Embryonic facial prominence (tissue), 1 donor: ENCODE data around the gene PVALEF.
"Not testable (repeated sequence)": the region's sequence is repeated elsewhere in the genome, so short reads cannot be mapped to it uniquely, and the experiment has no call there.

ENCODE experiments used
- DNase-seq: peaks from one replicate; pipeline ENCODE4 v3.0.0-alpha.2; 2016; ENCODE audit errors: extremely low spot score

PVALEF gene

GRCh38 chr17:81143717-81144422 is 21.4 kb upstream of the PVALEF start:
- no peak for DNase-seq

GRCh38 chr17:81144423-81144781 is 20.9 kb upstream of the PVALEF start:
- no peak for DNase-seq

GRCh38 chr17:81146208-81146607 is 19.1 kb upstream of the PVALEF start:
- DNase-seq = not testable (repeated sequence)

DNA sequence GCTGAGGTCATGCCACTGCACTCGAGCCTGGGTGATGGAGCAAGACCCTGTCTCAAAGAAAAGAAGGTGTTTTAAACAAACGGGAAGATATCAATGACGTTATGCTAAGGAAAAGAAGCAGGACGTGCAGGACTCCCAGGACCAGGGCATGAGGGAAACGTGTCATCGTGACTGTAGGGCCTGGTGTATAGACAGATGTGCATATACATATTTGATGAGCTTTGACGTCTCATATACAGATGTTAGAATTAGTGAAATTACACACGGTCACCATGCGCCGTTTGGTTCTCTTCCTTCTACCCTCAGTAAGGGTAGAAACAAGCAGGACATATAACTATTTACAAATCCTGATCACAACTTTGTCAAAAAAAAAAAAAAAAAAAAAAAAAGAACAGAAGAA is 17.6 kb upstream of the PVALEF start:
- no peak for DNase-seq

DNA sequence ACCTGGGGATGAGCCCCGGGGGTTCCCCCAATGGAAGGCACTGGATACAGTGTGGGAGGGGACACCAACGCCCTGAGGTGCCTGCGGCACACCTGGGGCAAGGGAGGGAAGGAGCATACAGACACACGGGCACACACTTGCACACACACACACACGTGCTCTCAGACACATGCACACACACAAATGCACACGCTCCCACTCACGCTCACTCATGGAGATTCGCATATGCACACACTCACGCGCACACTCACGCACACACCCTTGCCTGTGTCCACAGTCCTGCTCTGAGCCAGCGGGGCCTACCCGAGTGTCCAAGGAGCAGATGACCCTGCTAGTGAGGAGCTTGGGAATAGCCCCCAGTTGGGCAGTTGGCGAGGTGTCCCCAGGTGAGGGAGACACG is 16.7 kb upstream of the PVALEF start:
- no peak for DNase-seq

GRCh38 chr17:81148986-81149533 is 16.2 kb upstream of the PVALEF start:
- no peak for DNase-seq

- DNase-seq = no peak
Observed at GRCh38 chr17:81150377-81151077, 14.8 kb upstream of the PVALEF start.

DNA sequence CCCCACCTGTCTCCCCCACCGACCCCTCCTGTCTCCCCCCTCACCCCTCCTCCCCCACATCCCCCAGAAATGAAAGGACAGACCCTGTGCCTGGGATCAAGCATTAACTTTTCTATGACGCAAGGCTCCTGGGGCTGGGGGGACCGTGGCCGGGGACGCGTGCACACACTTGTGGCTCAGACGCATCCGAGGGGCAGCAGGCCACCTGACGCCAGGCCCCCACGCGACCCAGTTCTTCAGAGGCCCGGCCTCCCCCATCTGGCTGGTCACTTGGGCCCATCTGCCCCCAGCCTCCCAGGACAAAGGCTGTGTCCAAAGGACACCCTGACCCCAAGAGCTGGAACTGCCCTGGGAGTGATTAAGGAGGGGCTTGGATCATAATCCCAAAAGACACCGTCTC is 14.0 kb upstream of the PVALEF start:
- DNase-seq = no peak

- no peak for DNase-seq
Observed at GRCh38 chr17:81152288-81152828, 12.9 kb upstream of the PVALEF start.

- no peak for DNase-seq
Observed at GRCh38 chr17:81153340-81153803, 11.9 kb upstream of the PVALEF start.

DNA sequence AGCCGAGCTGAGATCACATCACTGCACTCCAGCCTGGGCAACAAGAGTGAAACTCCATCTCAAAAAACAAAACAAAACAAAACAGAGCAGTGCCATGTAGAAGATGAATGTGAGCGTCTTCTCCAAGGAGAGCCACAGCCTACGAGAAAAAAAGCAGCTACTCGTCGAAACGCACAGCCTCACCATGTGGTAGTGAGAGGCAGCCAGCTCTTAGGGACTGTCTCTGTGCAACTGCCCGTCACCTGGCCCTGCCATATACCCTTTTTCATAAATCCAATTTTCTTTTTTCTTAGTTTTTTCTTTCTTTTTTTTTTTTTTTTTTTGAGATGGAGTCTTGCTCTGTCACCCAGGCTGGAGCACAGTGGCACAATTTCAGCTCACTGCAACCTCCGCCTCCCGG is 11.3 kb upstream of the PVALEF start:
- DNase-seq = not testable (repeated sequence)

DNA sequence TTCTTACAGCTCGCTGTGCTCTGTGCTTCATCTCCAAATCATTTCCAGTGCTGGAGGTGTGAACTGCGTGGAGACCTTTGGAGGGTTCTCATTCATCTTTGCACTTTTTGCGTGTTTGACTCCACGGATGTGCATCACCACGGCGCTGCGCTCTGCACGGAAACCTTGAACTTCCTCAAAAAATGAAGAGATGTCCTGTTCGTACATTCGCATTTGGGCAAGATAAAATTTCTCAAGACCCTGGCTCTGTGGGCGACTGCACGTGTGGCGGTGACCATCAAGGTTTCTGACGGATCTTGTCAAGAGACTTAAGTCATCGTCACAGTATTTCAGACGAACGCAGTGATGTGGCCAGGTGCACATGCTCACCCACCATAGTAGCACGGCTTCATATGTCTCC is 10.3 kb upstream of the PVALEF start:
- DNase-seq = no peak

DNA sequence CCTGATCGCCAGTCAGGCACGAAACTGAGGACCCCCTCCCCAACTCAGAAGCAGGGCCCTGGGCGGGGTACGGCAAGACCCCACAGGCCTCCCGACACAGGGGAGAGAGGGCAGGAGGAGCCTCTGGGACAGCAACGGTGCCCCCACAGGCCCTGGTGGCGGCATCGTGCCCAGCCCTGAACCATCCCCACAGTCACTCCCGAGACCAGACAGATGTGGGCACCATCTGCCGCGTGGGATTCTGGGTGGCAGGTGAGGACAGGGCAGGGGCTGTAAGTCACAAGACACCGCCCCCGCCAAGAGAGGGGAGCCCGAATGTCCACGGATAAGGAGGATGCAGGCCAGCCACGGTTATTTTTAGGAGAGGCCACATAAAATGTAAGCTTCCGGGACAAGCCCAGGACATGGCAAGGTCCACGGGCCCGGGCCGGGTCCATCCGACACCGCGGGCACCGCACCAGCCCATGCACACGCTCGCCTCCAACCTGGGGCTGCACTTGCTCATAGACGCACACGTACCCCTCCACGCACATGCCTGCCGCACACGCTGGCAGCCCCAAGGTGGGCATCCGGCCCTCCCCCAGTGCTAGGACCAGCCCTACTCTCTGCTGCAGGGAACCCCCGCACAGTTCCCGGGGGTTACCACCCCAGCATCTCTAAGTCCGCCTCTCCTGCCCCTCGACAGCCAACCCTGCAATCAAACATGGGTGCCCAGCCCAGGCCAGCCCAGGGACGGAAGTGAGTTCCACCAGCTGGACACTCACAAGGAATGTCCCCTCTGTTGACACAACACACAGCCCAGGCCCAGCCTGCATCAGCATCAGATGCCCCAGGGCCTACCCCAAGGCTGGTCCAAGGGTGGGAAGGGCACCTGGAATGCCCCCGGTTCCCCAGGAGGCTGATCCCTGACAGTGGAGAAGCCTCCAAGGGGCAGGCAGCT is 8.2 kb upstream of the PVALEF start:
- no peak for DNase-seq

DNA sequence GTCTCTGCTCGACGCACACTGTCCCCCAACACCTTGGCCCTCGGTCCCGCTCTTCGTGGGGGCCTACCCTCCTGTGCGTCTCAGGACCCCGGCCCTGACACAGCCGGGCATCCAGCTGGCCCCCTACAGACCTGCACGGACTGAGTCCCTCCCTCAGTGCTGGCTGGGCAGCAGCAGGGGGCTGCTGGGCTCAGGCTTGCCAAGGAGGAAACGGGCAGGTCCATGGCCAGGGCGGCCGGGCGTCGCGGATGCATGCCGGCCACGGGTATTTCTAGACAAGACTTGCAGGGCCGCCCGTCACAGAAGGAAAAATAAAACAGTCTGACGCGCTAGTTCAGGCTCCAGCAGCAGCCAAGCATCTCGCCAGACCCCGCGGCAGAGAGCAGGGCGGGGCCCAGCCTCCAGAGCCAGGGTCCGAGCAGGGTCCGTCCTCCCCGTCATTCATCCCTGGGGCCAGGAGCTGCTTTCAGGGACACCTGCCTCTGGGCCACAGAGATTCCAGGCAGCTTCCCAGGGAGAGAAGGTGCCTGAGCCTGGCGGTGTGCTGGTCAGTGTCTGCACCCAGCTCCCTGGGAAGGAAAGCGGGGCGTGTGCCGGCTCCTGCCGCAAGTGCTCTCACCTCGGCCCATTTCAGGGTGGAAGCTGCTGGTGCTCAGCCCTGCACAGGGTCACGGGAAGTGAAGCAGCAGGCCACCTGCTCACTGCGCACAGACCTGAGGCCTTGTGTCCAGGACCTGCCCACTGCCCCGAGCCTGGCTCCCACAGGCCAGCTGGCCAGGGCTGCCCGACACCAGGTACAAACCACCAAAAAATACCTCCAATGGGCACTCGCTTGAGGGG is 7.2 kb upstream of the PVALEF start:
- no peak for DNase-seq

- DNase-seq = no peak
Observed at GRCh38 chr17:81158688-81159590, 6.4 kb upstream of the PVALEF start.

DNA sequence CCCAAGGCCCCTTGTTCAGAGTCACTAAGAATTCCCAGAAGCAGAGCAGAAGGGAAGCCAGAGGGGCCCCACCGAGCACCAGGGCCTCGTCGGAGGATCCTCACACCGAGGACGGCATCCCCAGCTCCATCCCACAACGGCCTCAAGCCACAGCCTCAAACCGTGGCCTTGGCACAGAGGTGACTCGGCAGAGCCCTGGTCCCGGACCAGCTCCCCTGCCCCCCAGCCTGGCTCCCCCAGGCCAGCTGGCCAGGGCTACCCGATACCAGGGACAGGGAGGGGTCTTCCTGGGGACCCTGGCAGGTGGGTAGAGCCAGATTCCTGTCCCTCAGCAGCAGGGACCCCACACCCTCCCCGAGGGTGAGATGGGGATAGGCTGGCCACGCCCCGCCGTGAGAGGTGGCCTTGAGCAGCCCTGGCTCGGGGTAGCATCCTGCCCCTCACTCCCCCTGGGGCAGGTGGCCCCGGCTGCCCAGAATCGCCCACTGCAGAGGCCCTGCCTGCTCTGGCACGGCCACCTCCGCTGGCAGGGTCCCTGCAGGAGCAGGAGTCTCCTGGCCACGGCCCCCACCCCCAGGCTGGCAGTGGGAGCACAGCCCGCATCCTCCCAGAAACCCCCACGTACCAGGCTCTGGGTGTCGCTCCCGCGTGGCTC is 5.6 kb upstream of the PVALEF start:
- DNase-seq = no peak

GRCh38 chr17:81160306-81160705 is 5.0 kb upstream of the PVALEF start:
- DNase-seq = no peak

- no peak for DNase-seq
Observed at GRCh38 chr17:81160747-81161453, 4.4 kb upstream of the PVALEF start.

DNA sequence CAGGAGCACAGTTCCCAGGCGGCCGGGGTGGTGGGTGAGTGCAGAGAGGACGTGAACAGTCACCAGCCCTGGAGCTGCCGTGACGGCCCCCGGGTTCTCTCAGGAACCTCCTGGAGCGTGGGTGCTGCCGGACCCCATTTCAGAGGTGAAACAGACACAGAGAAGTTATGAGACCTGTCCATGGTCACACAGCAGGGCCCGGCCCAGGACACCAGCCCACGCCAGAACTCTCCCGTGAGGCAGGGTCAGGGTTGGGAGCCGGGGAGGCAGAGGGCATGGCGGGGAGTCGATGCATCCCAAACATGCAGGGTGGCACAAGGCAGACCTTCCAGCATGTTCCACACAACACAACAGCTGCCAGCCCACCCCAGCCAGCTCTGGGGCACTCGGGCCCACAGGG is 3.8 kb upstream of the PVALEF start:
- no peak for DNase-seq
